ENCODE measurements around the gene SERGEF.

DNA sequence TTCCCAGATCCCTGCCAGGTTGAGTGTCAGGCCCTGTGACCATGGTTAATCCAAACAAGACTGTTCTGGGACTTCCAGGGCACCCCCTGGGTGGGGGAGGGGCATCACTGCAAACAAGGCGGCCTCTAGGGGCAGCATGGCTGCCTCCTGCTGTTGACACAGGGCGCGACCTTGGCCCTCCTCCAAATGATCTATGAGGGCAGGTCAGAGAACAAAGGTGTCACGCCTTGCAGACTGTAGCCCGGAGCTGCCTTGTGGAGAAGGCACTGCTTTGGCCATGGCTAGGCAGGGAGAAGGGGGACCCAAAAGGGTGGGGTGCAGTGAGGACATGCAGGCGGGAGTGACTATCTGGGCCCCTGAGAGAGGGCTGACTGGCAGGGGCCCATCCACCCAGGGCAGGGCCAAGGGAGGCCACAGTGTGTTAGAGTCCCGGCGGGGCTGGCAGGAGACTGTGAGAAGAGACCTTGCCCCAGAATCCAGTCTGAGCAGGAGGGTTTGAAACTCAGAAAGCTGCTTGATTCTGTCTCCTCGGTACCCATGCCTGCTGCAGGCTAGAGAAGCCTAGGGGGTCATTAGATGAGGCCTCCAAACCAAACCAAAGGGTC lies 242.7 kb downstream of the SERGEF start:
- TF ChIP-seq, protein P1, sequence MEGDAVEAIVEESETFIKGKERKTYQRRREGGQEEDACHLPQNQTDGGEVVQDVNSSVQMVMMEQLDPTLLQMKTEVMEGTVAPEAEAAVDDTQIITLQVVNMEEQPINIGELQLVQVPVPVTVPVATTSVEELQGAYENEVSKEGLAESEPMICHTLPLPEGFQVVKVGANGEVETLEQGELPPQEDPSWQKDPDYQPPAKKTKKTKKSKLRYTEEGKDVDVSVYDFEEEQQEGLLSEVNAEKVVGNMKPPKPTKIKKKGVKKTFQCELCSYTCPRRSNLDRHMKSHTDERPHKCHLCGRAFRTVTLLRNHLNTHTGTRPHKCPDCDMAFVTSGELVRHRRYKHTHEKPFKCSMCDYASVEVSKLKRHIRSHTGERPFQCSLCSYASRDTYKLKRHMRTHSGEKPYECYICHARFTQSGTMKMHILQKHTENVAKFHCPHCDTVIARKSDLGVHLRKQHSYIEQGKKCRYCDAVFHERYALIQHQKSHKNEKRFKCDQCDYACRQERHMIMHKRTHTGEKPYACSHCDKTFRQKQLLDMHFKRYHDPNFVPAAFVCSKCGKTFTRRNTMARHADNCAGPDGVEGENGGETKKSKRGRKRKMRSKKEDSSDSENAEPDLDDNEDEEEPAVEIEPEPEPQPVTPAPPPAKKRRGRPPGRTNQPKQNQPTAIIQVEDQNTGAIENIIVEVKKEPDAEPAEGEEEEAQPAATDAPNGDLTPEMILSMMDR (IDR thresholded peaks at IDR 0.05 in 4 of 5, conservative IDR thresholded peaks at IDR 0.05 in 1 of 5) = no peak
- TF ChIP-seq POLR2A (IDR thresholded peaks at IDR 0.05) = no peak
